HepG2 (cell line): ENCODE data around the gene MXRA7. TPM values are rescaled to one million over a fixed set of nuclear protein-coding genes. Genes with fewer than 3 reads are reported as not detected.
A peak's percentile ranks its signal among the peaks of the same experiment; 100 is the strongest.

Experiments
- BORCS8-MEF2B ChIP-seq: sonication (generic); formaldehyde crosslinking; IDR thresholded peaks from 2 replicates; pipeline ENCODE4 v1.8.0; 2022; ENCODE audit warnings: mild to moderate bottlenecking, missing genetic modification reagents
- CBX1 ChIP-seq: IDR thresholded peaks from one replicate; pipeline ENCODE4 v1.6.1; 2016; ENCODE audit warnings: antibody characterized with exemption, low read depth
- CEBPB ChIP-seq: IDR thresholded peaks from 2 replicates; pipeline ENCODE4 v1.6.1; 2011; ENCODE audit warnings: low read depth, low read length, improper control_type of control experiment, borderline replicate concordance
- CEBPZ ChIP-seq: IDR thresholded peaks from 2 replicates; pipeline ENCODE4 v1.6.1; 2012; ENCODE audit warnings: low read length, improper control_type of control experiment
- CENPX ChIP-seq: sonication (generic); formaldehyde crosslinking; IDR thresholded peaks from 2 replicates; pipeline ENCODE4 v1.9.0; 2021; ENCODE audit warnings: mild to moderate bottlenecking, missing genetic modification reagents, moderate library complexity
- FOXM1 ChIP-seq: sonication (generic); formaldehyde crosslinking; IDR thresholded peaks from 2 replicates; pipeline ENCODE4 v1.5.0; 2020; ENCODE audit warnings: missing genetic modification reagents
- JUND ChIP-seq: sonication (generic); formaldehyde crosslinking; IDR thresholded peaks from 2 replicates; pipeline ENCODE4 v1.8.0; 2022; ENCODE audit warnings: mild to moderate bottlenecking, missing genetic modification reagents
- MBD4 ChIP-seq: IDR thresholded peaks from 2 replicates; pipeline ENCODE4 v1.6.1; 2012; ENCODE audit warnings: low read length, inconsistent platforms, borderline replicate concordance
- MIER2 ChIP-seq: IDR thresholded peaks from 2 replicates; pipeline ENCODE4 v1.6.1; 2016; ENCODE audit warnings: missing biosample characterization, missing genetic modification reagents
- NFRKB ChIP-seq: fragments of 450-650 bp; IDR thresholded peaks from 2 replicates; pipeline ENCODE4 v1.6.1; 2017
- RARG ChIP-seq: sonication (generic); formaldehyde crosslinking; IDR thresholded peaks from 2 replicates; pipeline ENCODE4 v1.4.0; 2020; ENCODE audit warnings: low read depth, mild to moderate bottlenecking, missing genetic modification reagents
- SALL2 ChIP-seq: sonication (generic); formaldehyde crosslinking; IDR thresholded peaks from 2 replicates; pipeline ENCODE4 v1.8.1; 2023; ENCODE audit warnings: mild to moderate bottlenecking, missing genetic modification reagents, inconsistent platforms
- SMC3 ChIP-seq: IDR thresholded peaks from 2 replicates; pipeline ENCODE4 v1.6.1; 2011; ENCODE audit warnings: low read length, improper control_type of control experiment
- SMYD3 ChIP-seq: sonication (generic); formaldehyde crosslinking; IDR thresholded peaks from 2 replicates; pipeline ENCODE4 v1.8.1; 2023; ENCODE audit warnings: mild to moderate bottlenecking, missing genetic modification reagents
- SOX5 ChIP-seq: IDR thresholded peaks from 2 replicates; pipeline ENCODE4 v1.6.1; 2016; ENCODE audit warnings: borderline replicate concordance
- SP140L ChIP-seq: sonication (generic); formaldehyde crosslinking; IDR thresholded peaks from 2 replicates; pipeline ENCODE4 v1.4.0; 2020; ENCODE audit warnings: missing genetic modification reagents, borderline replicate concordance
- U2AF2 ChIP-seq: fragments of 200-400 bp; formaldehyde crosslinking; IDR thresholded peaks from 2 replicates; pipeline ENCODE4 v1.6.1; 2017; ENCODE audit warnings: low read depth, mild to moderate bottlenecking, low read length
- YEATS2 ChIP-seq: sonication (generic); formaldehyde crosslinking; IDR thresholded peaks from 2 replicates; pipeline ENCODE4 v1.4.0; 2020; ENCODE audit warnings: missing genetic modification reagents, borderline replicate concordance
- ZBTB3 ChIP-seq: sonication (generic); formaldehyde crosslinking; IDR thresholded peaks from 2 replicates; pipeline ENCODE4 v1.4.0; 2020; ENCODE audit warnings: low read depth, mild to moderate bottlenecking, moderate library complexity, missing genetic modification reagents, borderline replicate concordance
- ZFP62 ChIP-seq: sonication (generic); formaldehyde crosslinking; IDR thresholded peaks from 2 replicates; pipeline ENCODE4 v1.4.0; 2020; ENCODE audit warnings: missing genetic modification reagents
- ZNF12 ChIP-seq: sonication (generic); formaldehyde crosslinking; IDR thresholded peaks from 2 replicates; pipeline ENCODE4 v1.5.0; 2020; ENCODE audit warnings: missing genetic modification reagents
- ZNF136 ChIP-seq: sonication (generic); formaldehyde crosslinking; IDR thresholded peaks from 2 replicates; pipeline ENCODE4 v1.8.1; 2022; ENCODE audit warnings: low read depth, mild to moderate bottlenecking, moderate library complexity, missing genetic modification reagents
- ZNF180 ChIP-seq: sonication (generic); formaldehyde crosslinking; IDR thresholded peaks from 2 replicates; pipeline ENCODE4 v1.4.0; 2020; ENCODE audit warnings: low read depth, missing genetic modification reagents, borderline replicate concordance
- ZNF3 ChIP-seq: IDR thresholded peaks from 2 replicates; pipeline ENCODE4 v1.7.0; 2017; ENCODE audit warnings: inconsistent platforms
- ZNF331 ChIP-seq: sonication (generic); formaldehyde crosslinking; IDR thresholded peaks from 2 replicates; pipeline ENCODE4 v1.4.0; 2020; ENCODE audit warnings: missing genetic modification reagents
- ZNF335 ChIP-seq: sonication (generic); formaldehyde crosslinking; IDR thresholded peaks from 2 replicates; pipeline ENCODE4 v1.4.0; 2020; ENCODE audit warnings: missing genetic modification reagents
- ZNF337 ChIP-seq: sonication (generic); formaldehyde crosslinking; IDR thresholded peaks from 2 replicates; pipeline ENCODE4 v1.5.1; 2020; ENCODE audit warnings: missing genetic modification reagents, low read depth, mild to moderate bottlenecking, borderline replicate concordance
- ZNF484 ChIP-seq: sonication (generic); formaldehyde crosslinking; IDR thresholded peaks from 2 replicates; pipeline ENCODE4 v1.5.1; 2020; ENCODE audit warnings: mild to moderate bottlenecking, low read depth, missing genetic modification reagents, borderline replicate concordance
- ZNF775 ChIP-seq: sonication (generic); formaldehyde crosslinking; IDR thresholded peaks from 2 replicates; pipeline ENCODE4 v1.4.0; 2020; ENCODE audit warnings: missing genetic modification reagents, mild to moderate bottlenecking, moderate library complexity, borderline replicate concordance
- ZNF83 ChIP-seq: sonication (generic); formaldehyde crosslinking; IDR thresholded peaks from 2 replicates; pipeline ENCODE4 v1.4.0; 2020; ENCODE audit warnings: missing genetic modification reagents, mild to moderate bottlenecking, borderline replicate concordance
- polyA plus RNA-seq, 8 experiments: library from polyadenylated mRNA; depleted of rRNA in 3 of 8; stranded (reverse) in 7 of 8; unstranded in 1 of 8; fragments of >200 nt; fragmentation: Illumina TruSeq in 4 of 8; extraction: Trizol in 4 of 8; gene quantifications; 2 replicates each; pipeline versions ENCODE4 v1.2.1 to v1.2.3, GENCODE V29; 2011 to 2016; ENCODE audit warnings: low read depth in 4 of 8, missing spikeins in 1 of 8, mixed read lengths in 1 of 8; ENCODE audit not compliant: insufficient read depth in 1 of 8
- total RNA-seq, 5 experiments: library from RNA; depleted of rRNA; stranded (reverse); fragments of >200 nt; fragmentation: Illumina TruSeq; extraction: Trizol; gene quantifications; 2 replicates each; pipeline ENCODE4 v1.2.3, GENCODE V29; 2016; ENCODE audit warnings: low read depth in 1 of 5

MXRA7 gene
- total and polyA plus RNA-seq, 2 of the 13 experiments (the other 11 are each of a cell fraction or from before 2014, with no cell fraction given) = 44.8 to 112 TPM

GRCh38 chr17:76726231-76726775 is 15.5 kb upstream of the MXRA7 start, which contains the start of gene JMJD6 (continued):
- TF ChIP-seq ZNF83 = peak; percentile 45; the same call in 1 of the 2 replicates
- TF ChIP-seq ZNF3 (CRISPR knock-in tag) = no peak
- TF ChIP-seq YEATS2 (CRISPR knock-in tag) = peak; percentile 58; the same call in 1 of the 2 replicates
- no peak for TF ChIP-seq RARG (CRISPR knock-in tag)
- TF ChIP-seq ZNF775 = no peak
- no peak for TF ChIP-seq SP140L (CRISPR knock-in tag)
- no peak for TF ChIP-seq CEBPZ
- peak; percentile 85 for TF ChIP-seq ZNF335 (CRISPR knock-in tag)
- TF ChIP-seq ZNF331 (CRISPR knock-in tag) = peak; percentile 63
- 0 out of 2 replicates have a peak, but pooled peaks have one; percentile 19 for TF ChIP-seq ZNF337 (CRISPR knock-in tag)
- 0 out of 2 replicates have a peak, but pooled peaks have one; percentile 0 for TF ChIP-seq BORCS8-MEF2B (CRISPR knock-in tag)
- TF ChIP-seq ZBTB3 (CRISPR knock-in tag) = no peak
- no peak for TF ChIP-seq FOXM1 (CRISPR knock-in tag)
- no peak for TF ChIP-seq SMC3
- no peak for TF ChIP-seq ZNF180 (CRISPR knock-in tag)
- TF ChIP-seq ZNF12 (CRISPR knock-in tag) = no peak
- TF ChIP-seq U2AF2 = no peak
- no peak for TF ChIP-seq SMYD3 (CRISPR knock-in tag)
- TF ChIP-seq CEBPB = peak; percentile 81; the same call in 1 of the 2 replicates
- TF ChIP-seq MIER2 = no peak
- TF ChIP-seq ZNF484 (CRISPR knock-in tag) = 0 out of 2 replicates have a peak, but pooled peaks have one; percentile 28
- no peak for TF ChIP-seq CENPX (CRISPR knock-in tag)
- TF ChIP-seq JUND = no peak
- TF ChIP-seq SALL2 (CRISPR knock-in tag) = peak; percentile 5; the same call in 1 of the 2 replicates
- no peak for TF ChIP-seq ZFP62
- TF ChIP-seq ZNF136 (CRISPR knock-in tag) = no peak
- no peak for TF ChIP-seq MBD4
- no peak for TF ChIP-seq SOX5 (CRISPR knock-in tag)
- peak; percentile 69 for TF ChIP-seq CBX1
- TF ChIP-seq NFRKB = no peak
